Adrenal gland (tissue), 12 donors: ENCODE data around the gene TAF3. TPM values are rescaled to one million over a fixed set of nuclear protein-coding genes. Genes with fewer than 3 reads are reported as not detected.

ENCODE experiments used
- DNase-seq, 7 donors: peaks; one replicate each; pipeline ENCODE4 v3.0.0-alpha.2; 2019 to 2020
- H3K27ac ChIP-seq, 5 donors: fragments of 200-600 bp; sonication (generic) in 4 of 5; 1 replicate in 3 of 5; 2 replicates in 2 of 5; pipeline versions ENCODE4 v1.5.1 to v1.8.0; 2016 to 2020; ENCODE audit warnings: mild to moderate bottlenecking in 1 of 5
- H3K27me3 ChIP-seq: fragments of 200-600 bp; 2 replicates; pipeline ENCODE4 v1.8.0; 2021
- H3K36me3 ChIP-seq, 2 donors: fragments of 200-600 bp; replicated peaks in 1 of 2; 1 replicate in 1 of 2; 2 replicates in 1 of 2; pipeline versions ENCODE4 v1.5.1 to v1.8.0; 2018 to 2022
- H3K4me1 ChIP-seq, 2 donors: fragments of 200-600 bp; replicated peaks in 1 of 2; 1 replicate in 1 of 2; 2 replicates in 1 of 2; pipeline versions ENCODE4 v1.5.1 to v1.8.0; 2018 to 2021
- H3K4me3 ChIP-seq, 4 donors: fragments of 200-600 bp; sonication (generic) in 3 of 4; one replicate each; pipeline ENCODE4 v1.5.1; 2016 to 2018
- H3K9me3 ChIP-seq, 3 donors: fragments of 200-600 bp; sonication (generic) in 1 of 3; replicated peaks in 1 of 3; 1 replicate in 2 of 3; 2 replicates in 1 of 3; pipeline versions ENCODE4 v1.5.1 to v1.8.0; 2016 to 2021
- CTCF ChIP-seq, 6 experiments: fragments of 450-650 bp in 4 of 6; fragments of 200-600 bp in 2 of 6; sonication (generic) in 1 of 6; IDR thresholded peaks; 1 replicate in 5 of 6; 2 replicates in 1 of 6; pipeline versions ENCODE4 v1.5.1 to v1.8.0; 2016 to 2021; ENCODE audit warnings: antibody characterized with exemption in 6 of 6, mild to moderate bottlenecking in 2 of 6, moderate library complexity in 1 of 6
- POLR2A ChIP-seq, 2 donors: fragments of 450-650 bp; IDR thresholded peaks; one replicate each; pipeline ENCODE4 v1.6.1; 2017; ENCODE audit warnings: antibody characterized with exemption in 2 of 2, mild to moderate bottlenecking in 2 of 2, moderate library complexity in 1 of 2
- WGBS, 4 donors: extraction: QIAGEN DNeasy Blood & Tissue Kit in 2 of 4; methylation state at CpG; one replicate each; pipeline versions ENCODE4 v1.1.5 to v1.1.7; 2013 to 2017; 5-methylcytosine and 5-hydroxymethylcytosine counted together
- intact Hi-C, 2 donors: fragments of 100-400 bp; cut with DNase I; formaldehyde crosslinking; loops; one replicate each; pipeline versions ENCODE4 v1.14.1 to v1.15.0; 2022 to 2023
- polyA plus RNA-seq, 3 donors: library from polyadenylated mRNA; stranded (reverse); fragments of 200-250 nt in 2 of 3; fragments of 350-450 nt in 1 of 3; fragmentation: Illumina TruSeq in 1 of 3; extraction: RNeasy Lipid Tissue Mini Kit (QIAGEN cat#74804) in 1 of 3; gene quantifications; one replicate each; pipeline ENCODE4 v1.2.3, GENCODE V29; 2013 to 2014
- total RNA-seq, 9 donors: library from RNA; depleted of rRNA in 4 of 9; stranded (reverse); fragments of >200 nt in 4 of 9; fragments of 120-200 nt in 1 of 9; fragmentation: NEBNext Ultra II Directional in 1 of 9; extraction: Animal tissue kit (Norgen Biotek cat#: 25700) in 1 of 9; gene quantifications; one replicate each; pipeline versions ENCODE4 v1.1.0 to v1.2.4, GENCODE V29; 2013 to 2023
- donor health status: healthy with polysubstance abuse.
- donor health status: Bipolar disorder and iron deficiency.
- donor health status: DM: yes; HTN: yes; CAD: no.
- donor health status: DM: no; HTN: no; CAD: no.
- donor health status: DM: no; HTN: no; CAD: no.
- donor health status: DM: yes; HTN: yes; CAD: no.

The TAF3 gene
- total and polyA plus RNA-seq, 12 donors, result 3.5 to 16.6 (median 7.6) TPM

- peak overlapping the region in 2 of 5 donors; percentile 1 to 20 for H3K27ac ChIP-seq
- no peaks in the 10 kb centered on the region for H3K27me3 ChIP-seq
- peaks cover 0 to 16% of the 10 kb centered on the region in 2 donors for H3K36me3 ChIP-seq
- no peaks in the 10 kb centered on the region for H3K9me3 ChIP-seq
- peaks cover 0 to 14% of the 10 kb centered on the region in 2 donors for H3K4me1 ChIP-seq
- no peak for TF ChIP-seq POLR2A (IDR thresholded peaks at IDR 0.05)
- no peak for TF ChIP-seq CTCF (IDR thresholded peaks at IDR 0.05)
- intact Hi-C loops, result no loop called here
- WGBS, 4 donors, result 78 to 91% (median 84%) methylated on average over 3 of the region's 3 CpGs
- no peak overlapping the region for H3K4me3 ChIP-seq
- no peak for DNase-seq
These were observed 5.9 kb downstream of the TAF3 start for GRCh38 chr10:7824251-7824650.

- Histone ChIP-seq H3K27me3 (no peaks in the 10 kb centered on the region), H3K4me1 (no peaks in the 10 kb centered on the region), H3K4me3 (no peak overlapping the region), H3K9me3 (no peaks in the 10 kb centered on the region), H3K27ac (no peak overlapping the region), H3K36me3 (peaks cover 0 to 16% of the 10 kb centered on the region in 2 donors)
- peak in 5 of 7 donors; percentile 35 to 62 (median 45) for DNase-seq
- TF ChIP-seq CTCF (IDR thresholded peaks at IDR 0.05), result peak in 3 of 6 experiments; percentile 11 to 29 (median 12)
- TF ChIP-seq POLR2A (IDR thresholded peaks at IDR 0.05), result no peak
- 66 to 75% (median 68%) methylated on average over 4 of the region's 4 CpGs for WGBS, 4 donors
- intact Hi-C loops, result no loop called here
These were observed 8.7 kb downstream of the TAF3 start for GRCh38 chr10:7826971-7827370.

GRCh38 chr10:7829289-7829834 is 11.1 kb downstream of the TAF3 start:
- intact Hi-C loops, result no loop called here
- Histone ChIP-seq H3K9me3 (no peaks in the 10 kb centered on the region), H3K4me1 (no peaks in the 10 kb centered on the region), H3K27ac (no peak overlapping the region), H3K27me3 (no peaks in the 10 kb centered on the region), H3K36me3 (peaks cover 0 to 14% of the 10 kb centered on the region in 2 donors), H3K4me3 (no peak overlapping the region)
- no peak for TF ChIP-seq CTCF (IDR thresholded peaks at IDR 0.05)
- TF ChIP-seq POLR2A (IDR thresholded peaks at IDR 0.05), result no peak
- WGBS, 4 donors, result 90 to 94% (median 93%) methylated on average over 10 of the region's 10 CpGs
- no peak for DNase-seq

GRCh38 chr10:7832060-7832459 is 13.8 kb downstream of the TAF3 start:
- intact Hi-C loops, result no loop called here
- 82 to 95% (median 92%) methylated on average over 1 of the region's 1 CpG for WGBS, 4 donors
- no peak overlapping the region for H3K27ac ChIP-seq
- H3K9me3 ChIP-seq, result no peaks in the 10 kb centered on the region
- no peaks in the 10 kb centered on the region for H3K36me3 ChIP-seq
- no peaks in the 10 kb centered on the region for H3K27me3 ChIP-seq
- no peak overlapping the region for H3K4me3 ChIP-seq
- no peaks in the 10 kb centered on the region for H3K4me1 ChIP-seq
- TF ChIP-seq POLR2A (IDR thresholded peaks at IDR 0.05) (no peak), CTCF (IDR thresholded peaks at IDR 0.05) (no peak)
- no peak for DNase-seq
